ENCODE results near the gene ATOH8.
A peak's percentile ranks its signal among the peaks of the same experiment; 100 is the strongest.

The ATOH8 gene

GRCh38 chr2:85788603-85789002 lies 34.8 kb downstream of the ATOH8 start:
- no peak for DNase-seq

GRCh38 chr2:85789271-85789670 lies 35.5 kb downstream of the ATOH8 start:
- DNase-seq, result no peak

- DNase-seq, result no peak
Observed at GRCh38 chr2:85790032-85790431, 36.2 kb downstream of the ATOH8 start.

GRCh38 chr2:85790499-85791188 lies 36.9 kb downstream of the ATOH8 start:
- DNase-seq, result no peak

GRCh38 chr2:85791704-85792565 lies 38.1 kb downstream of the ATOH8 start:
- DNase-seq, result no peak

- DNase-seq, result no peak
Observed at GRCh38 chr2:85792783-85793441, 39.1 kb downstream of the ATOH8 start.

GRCh38 chr2:85793584-85793983 lies 39.8 kb downstream of the ATOH8 start:
- DNase-seq, result no peak

- no peak for DNase-seq
Observed at GRCh38 chr2:85794038-85794441, 40.2 kb downstream of the ATOH8 start.

- no peak for DNase-seq
Observed at GRCh38 chr2:85794491-85795121, 40.8 kb downstream of the ATOH8 start.

GRCh38 chr2:85795331-85796045 lies 41.7 kb downstream of the ATOH8 start:
- DNase-seq, result no peak

GRCh38 chr2:85796046-85796340 lies 42.2 kb downstream of the ATOH8 start:
- DNase-seq, result no peak

- peak; percentile 85 for DNase-seq
Observed at GRCh38 chr2:85796341-85797262, 42.8 kb downstream of the ATOH8 start.

- no peak for DNase-seq
Observed at GRCh38 chr2:85797263-85797660, 43.5 kb downstream of the ATOH8 start.

GRCh38 chr2:85797921-85798320 lies 44.1 kb downstream of the ATOH8 start:
- DNase-seq, result no peak

- no peak for DNase-seq
Observed at GRCh38 chr2:85799215-85799956, 45.6 kb downstream of the ATOH8 start.

- DNase-seq, result no peak
Observed at GRCh38 chr2:85800586-85800985, 46.8 kb downstream of the ATOH8 start.

GRCh38 chr2:85801871-85802270 lies 48.1 kb downstream of the ATOH8 start:
- no peak for DNase-seq

- DNase-seq, result no peak
Observed at GRCh38 chr2:85802354-85803103, 48.7 kb downstream of the ATOH8 start.

- no peak for DNase-seq
Observed at GRCh38 chr2:85803704-85804425, 50.1 kb downstream of the ATOH8 start.
